H9 (cell line): ENCODE measurements around the gene PNLIP. TPM values are rescaled to one million over a fixed set of nuclear protein-coding genes. Genes with fewer than 3 reads are reported as not detected.

Experiments
- DNase-seq: peaks from one replicate; pipeline ENCODE4 v3.0.0-alpha.2; 2017
- H2AFZ ChIP-seq: one replicate; pipeline ENCODE4 v1.6.1; 2013; ENCODE audit warnings: mild to moderate bottlenecking, low read length, control low read depth, moderate library complexity
- H2AK5ac ChIP-seq: 2 replicates; pipeline ENCODE4 v1.6.1; 2013; ENCODE audit warnings: low read length, control low read depth, mixed read lengths; ENCODE audit not compliant: insufficient read length
- H2BK120ac ChIP-seq: one replicate; pipeline ENCODE4 v1.6.1; 2013; ENCODE audit warnings: low read depth, mild to moderate bottlenecking, low read length, control low read depth, inconsistent platforms; ENCODE audit not compliant: poor library complexity, severe bottlenecking
- H2BK12ac ChIP-seq: 2 replicates; pipeline ENCODE4 v1.6.1; 2013; ENCODE audit warnings: low read length, control low read depth, mixed read lengths, low read depth; ENCODE audit not compliant: insufficient read length
- H2BK15ac ChIP-seq: 2 replicates; pipeline ENCODE4 v1.6.1; 2013; ENCODE audit warnings: low read depth, low read length, control low read depth
- H2BK20ac ChIP-seq: one replicate; pipeline ENCODE4 v1.6.1; 2013; ENCODE audit warnings: low read depth, mild to moderate bottlenecking, low read length, control low read depth, inconsistent platforms; ENCODE audit not compliant: poor library complexity, severe bottlenecking
- H2BK5ac ChIP-seq: 2 replicates; pipeline ENCODE4 v1.6.1; 2013; ENCODE audit warnings: low read length, control low read depth, mixed read lengths; ENCODE audit not compliant: insufficient read length
- H3K14ac ChIP-seq: 2 replicates; pipeline ENCODE4 v1.6.1; 2013; ENCODE audit warnings: low read length, control low read depth; ENCODE audit not compliant: insufficient read depth
- H3K18ac ChIP-seq: 2 replicates; pipeline ENCODE4 v1.6.1; 2013; ENCODE audit warnings: low read depth, mild to moderate bottlenecking, mixed read lengths, low read length, control low read depth; ENCODE audit not compliant: insufficient read length
- H3K23ac ChIP-seq: 2 replicates; pipeline ENCODE4 v1.6.1; 2013; ENCODE audit warnings: low read length, control low read depth, mixed read lengths, low read depth; ENCODE audit not compliant: insufficient read length
- H3K23me2 ChIP-seq: 2 replicates; pipeline ENCODE4 v1.6.1; 2013; ENCODE audit warnings: low read depth, mild to moderate bottlenecking, mixed read lengths, low read length, control low read depth; ENCODE audit not compliant: insufficient read length, poor library complexity, severe bottlenecking
- H3K27ac ChIP-seq: 2 replicates; pipeline ENCODE4 v1.5.1; 2013; ENCODE audit warnings: low read length, control low read depth, mixed read lengths, low read depth; ENCODE audit not compliant: insufficient read length
- H3K27me3 ChIP-seq: 2 replicates; pipeline ENCODE4 v1.6.1; 2013; ENCODE audit warnings: low read length, control low read depth, inconsistent platforms; ENCODE audit not compliant: insufficient read depth
- H3K4ac ChIP-seq: 2 replicates; pipeline ENCODE4 v1.6.1; 2013; ENCODE audit warnings: low read depth, mild to moderate bottlenecking, control low read depth, inconsistent platforms, low read length, moderate library complexity
- H3K4me1 ChIP-seq: 2 replicates; pipeline ENCODE4 v1.6.1; 2013; ENCODE audit warnings: low read length, control low read depth, inconsistent platforms; ENCODE audit not compliant: insufficient read depth
- H3K4me2 ChIP-seq: 2 replicates; pipeline ENCODE4 v1.6.1; 2013; ENCODE audit warnings: low read length, control low read depth, mixed read lengths; ENCODE audit not compliant: insufficient read length, insufficient read depth
- H3K56ac ChIP-seq: 2 replicates; pipeline ENCODE4 v1.6.1; 2013; ENCODE audit warnings: low read depth, mild to moderate bottlenecking, mixed read lengths, low read length, control low read depth; ENCODE audit not compliant: insufficient read length
- H3K79me1 ChIP-seq: 2 replicates; pipeline ENCODE4 v1.6.1; 2013; ENCODE audit warnings: low read depth, mild to moderate bottlenecking, moderate library complexity, low read length, control low read depth, inconsistent platforms; ENCODE audit not compliant: insufficient read depth, poor library complexity, severe bottlenecking
- H3K79me2 ChIP-seq: 2 replicates; pipeline ENCODE4 v1.6.1; 2013; ENCODE audit warnings: low read length, control low read depth, inconsistent platforms; ENCODE audit not compliant: insufficient read depth
- H3K9ac ChIP-seq: 2 replicates; pipeline ENCODE4 v1.6.1; 2013; ENCODE audit warnings: low read length, control low read depth, mixed read lengths; ENCODE audit not compliant: insufficient read length; ENCODE audit errors: extremely low read depth
- H3K9me3 ChIP-seq: one replicate; pipeline ENCODE4 v1.6.1; 2013; ENCODE audit warnings: low read depth, low read length, inconsistent platforms; ENCODE audit not compliant: control insufficient read depth
- H3T11ph ChIP-seq: one replicate; pipeline ENCODE4 v1.6.1; 2013; ENCODE audit warnings: mild to moderate bottlenecking, low read length, control low read depth, inconsistent platforms
- H4K20me1 ChIP-seq: one replicate; pipeline ENCODE4 v1.6.1; 2013; ENCODE audit not compliant: control insufficient read depth, insufficient read length, insufficient read depth
- H4K5ac ChIP-seq: 2 replicates; pipeline ENCODE4 v1.6.1; 2013; ENCODE audit warnings: low read depth, mild to moderate bottlenecking, mixed read lengths, low read length, control low read depth; ENCODE audit not compliant: insufficient read length
- H4K8ac ChIP-seq: replicated peaks from 2 replicates; pipeline ENCODE4 v1.6.1; 2013; ENCODE audit warnings: low read length, control low read depth, mixed read lengths, low read depth; ENCODE audit not compliant: insufficient read length
- H4K91ac ChIP-seq: 2 replicates; pipeline ENCODE4 v1.6.1; 2013; ENCODE audit warnings: low read depth, mild to moderate bottlenecking, moderate library complexity, mixed read lengths, low read length, control low read depth; ENCODE audit not compliant: insufficient read length
- H3K27ac Mint-ChIP-seq, 3 experiments: 2 replicates in 2 of 3; 3 replicates in 1 of 3; pipeline ENCODE4 v1.8.0; 2020 to 2021; ENCODE audit warnings: mixed read lengths in 3 of 3, mild to moderate bottlenecking in 1 of 3, moderate library complexity in 1 of 3
- H3K27me3 Mint-ChIP-seq: 2 replicates; pipeline ENCODE4 v1.8.0; 2021; ENCODE audit warnings: low read depth, mild to moderate bottlenecking, moderate library complexity, mixed read lengths
- H3K36me3 Mint-ChIP-seq, 3 experiments: 2 replicates in 2 of 3; 3 replicates in 1 of 3; pipeline ENCODE4 v1.8.0; 2020 to 2021; ENCODE audit warnings: low read depth in 3 of 3, mixed read lengths in 3 of 3; ENCODE audit not compliant: insufficient read depth in 1 of 3
- H3K4me1 Mint-ChIP-seq, 2 experiments: 2 replicates each; pipeline ENCODE4 v1.8.0; 2020; ENCODE audit warnings: mixed read lengths in 2 of 2
- H3K4me3 Mint-ChIP-seq, 2 experiments: 2 replicates in 1 of 2; 3 replicates in 1 of 2; pipeline ENCODE4 v1.8.0; 2020 to 2021; ENCODE audit warnings: mild to moderate bottlenecking in 2 of 2, mixed read lengths in 2 of 2, moderate library complexity in 1 of 2
- H3K9me3 Mint-ChIP-seq, 2 experiments: 2 replicates in 1 of 2; 3 replicates in 1 of 2; pipeline ENCODE4 v1.8.0; 2020; ENCODE audit warnings: mild to moderate bottlenecking in 2 of 2, mixed read lengths in 2 of 2, moderate library complexity in 1 of 2
- CTCF ChIP-seq: fragments of 200-600 bp; sonication (generic); conservative IDR thresholded peaks from 3 replicates; pipeline ENCODE4 v1.8.0; 2021; ENCODE audit warnings: antibody characterized with exemption, mild to moderate bottlenecking
- WGBS: extraction: QIAGEN DNeasy Blood & Tissue Kit; methylation state at CpG from one replicate; pipeline ENCODE4 v1.1.7; 2013; ENCODE audit warnings: missing lambda C conversion rate, low lambda C conversion rate, mixed read lengths; ENCODE audit not compliant: insufficient read length; ENCODE audit errors: extremely low coverage; 5-methylcytosine and 5-hydroxymethylcytosine counted together
- total RNA-seq: library from RNA; stranded (reverse); gene quantifications from 2 replicates; pipeline ENCODE4 v1.2.1, GENCODE V29; 2021

The PNLIP gene
- total RNA-seq, 1 experiment from 2014 or later = not detected

DNA sequence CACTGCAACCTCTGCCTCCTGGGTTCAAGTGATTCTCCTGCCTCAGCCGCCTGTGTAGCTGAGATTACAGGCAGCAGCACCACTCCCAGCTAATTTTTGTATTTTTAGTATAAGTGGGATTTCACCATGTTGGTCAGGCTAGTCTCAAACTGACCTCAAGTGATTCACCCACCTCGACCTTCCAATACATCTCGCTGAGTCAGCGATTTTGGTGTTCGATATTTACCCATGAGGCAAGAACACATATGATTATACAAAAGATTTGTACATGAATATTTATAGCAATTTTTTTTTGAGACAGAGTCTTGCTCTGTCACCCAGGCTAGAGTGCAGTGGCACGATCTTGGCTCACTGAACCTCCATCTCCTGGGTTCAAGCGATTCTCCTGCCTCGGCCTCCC is 19.8 kb downstream of the PNLIP start:
- Histone ChIP-seq H4K5ac (no peak overlapping the region), H2BK5ac (no peak overlapping the region), H2BK15ac (no peak overlapping the region), H2AFZ (no peak overlapping the region), H4K8ac (no peak overlapping the region), H3K27me3 (no peaks in the 10 kb centered on the region), H4K20me1 (no peaks in the 10 kb centered on the region), H3K79me2 (no peaks in the 10 kb centered on the region), H3T11ph (no peak overlapping the region), H3K56ac (no peak overlapping the region), H3K23me2 (no peaks in the 10 kb centered on the region), H3K4me2 (no peak overlapping the region), H2AK5ac (no peak overlapping the region), H3K9me3 (no peaks in the 10 kb centered on the region), H2BK120ac (no peak overlapping the region), H3K18ac (no peak overlapping the region), H3K9ac (no peak overlapping the region), H2BK12ac (no peak overlapping the region), H3K27ac (no peak overlapping the region), H3K4me1 (no peaks in the 10 kb centered on the region), H3K79me1 (no peaks in the 10 kb centered on the region), H3K4ac (no peak overlapping the region), H4K91ac (no peak overlapping the region), H2BK20ac (no peak overlapping the region), H3K23ac (no peak overlapping the region), H3K14ac (no peak overlapping the region)
- no peak overlapping the region for H3K4me3 Mint-ChIP-seq
- H3K4me1 Mint-ChIP-seq = no peaks in the 10 kb centered on the region; a peak in 1 of 4 replicates
- no peak for TF ChIP-seq CTCF
- WGBS = no CpG with 5 or more reads among the region's 8 CpGs
- DNase-seq = no peak
- no peak overlapping the region for H3K27ac Mint-ChIP-seq
- H3K9me3 Mint-ChIP-seq = no peaks in the 10 kb centered on the region
- H3K27me3 Mint-ChIP-seq = 0 out of 2 replicates have a peak, but pooled peaks cover 1% of the 10 kb centered on the region
- no peaks in the 10 kb centered on the region for H3K36me3 Mint-ChIP-seq
